ENCODE results near the gene MAP1A. TPM values are rescaled to one million over a fixed set of nuclear protein-coding genes. Genes with fewer than 3 reads are reported as not detected.
A peak's percentile ranks its signal among the peaks of the same experiment; 100 is the strongest.

MAP1A gene
- total and polyA plus RNA-seq, 2 experiments from 2014 or later = 0.81 to 2.0 TPM

DNA sequence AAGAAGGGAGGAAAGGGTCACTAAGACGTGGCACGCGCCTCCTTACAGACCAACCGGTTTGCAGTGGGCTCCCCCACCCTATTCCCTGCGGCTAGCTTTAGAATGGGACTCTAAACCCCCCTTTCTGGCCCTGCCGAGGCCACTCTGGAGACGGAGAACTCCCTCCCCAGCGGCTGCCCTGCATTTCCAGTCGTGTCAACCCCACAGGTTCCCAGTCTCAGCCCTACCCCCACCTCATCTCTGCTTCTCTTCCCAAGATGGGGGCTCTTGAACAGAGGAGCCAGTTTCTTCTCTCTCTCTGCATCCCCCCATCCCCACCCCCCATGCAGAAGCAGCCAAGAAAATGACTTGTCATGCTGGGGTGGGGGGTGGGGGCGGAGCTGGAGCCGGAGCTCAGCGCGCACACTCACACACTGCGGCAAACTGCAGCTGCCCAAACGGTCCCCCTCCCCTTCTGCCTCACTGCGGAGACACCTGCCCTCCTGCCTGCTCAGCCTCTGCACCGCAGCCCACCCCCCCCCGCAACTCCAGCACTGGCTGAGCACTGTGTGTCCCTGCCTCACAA lies 871 bp downstream of the MAP1A start:
- ATAC-seq = peak; percentile 59
- no peaks in the 10 kb centered on the region for H3K79me2 ChIP-seq (replicated peaks; ENCODE audit: insufficient read depth)
- H3K27me3 ChIP-seq (ENCODE audit: insufficient read depth) = peaks cover 53% of the 10 kb centered on the region
- Mint-ChIP-seq H3K4me3 (peak overlapping the region; percentile 91), H3K27me3 (ENCODE audit: insufficient read depth, low read depth, poor library complexity) (peaks cover 44% of the 10 kb centered on the region), H3K27ac (no peak overlapping the region), H3K4me1 (peaks cover 48% of the 10 kb centered on the region), H3K9me3 (peaks cover 3% of the 10 kb centered on the region; the same call in 2 of the 3 replicates), H3K36me3 (ENCODE audit: low read depth) (peaks cover 27% of the 10 kb centered on the region)
- DNase-seq (ENCODE audit: low spot score) = peak; percentile 65
- H3K36me3 ChIP-seq (ENCODE audit: insufficient read depth) = no peaks in the 10 kb centered on the region
- no peaks in the 10 kb centered on the region for H3K9me2 ChIP-seq (ENCODE audit: insufficient read depth)
- H3K4me1 ChIP-seq (ENCODE audit: insufficient read depth) = peaks cover 25% of the 10 kb centered on the region
- H2AFZ ChIP-seq = peak overlapping the region; percentile 96
- H3K27ac ChIP-seq (ENCODE audit: low read depth) = no peak overlapping the region
- H3K4me3 ChIP-seq = peak overlapping the region; percentile 85
- no peaks in the 10 kb centered on the region for H3F3A ChIP-seq (replicated peaks; ENCODE audit: low read depth)
- no peak for TF ChIP-seq POLR2AphosphoS5 (IDR thresholded peaks at IDR 0.05; ENCODE audit: low read depth)
- TF ChIP-seq, protein P1, sequence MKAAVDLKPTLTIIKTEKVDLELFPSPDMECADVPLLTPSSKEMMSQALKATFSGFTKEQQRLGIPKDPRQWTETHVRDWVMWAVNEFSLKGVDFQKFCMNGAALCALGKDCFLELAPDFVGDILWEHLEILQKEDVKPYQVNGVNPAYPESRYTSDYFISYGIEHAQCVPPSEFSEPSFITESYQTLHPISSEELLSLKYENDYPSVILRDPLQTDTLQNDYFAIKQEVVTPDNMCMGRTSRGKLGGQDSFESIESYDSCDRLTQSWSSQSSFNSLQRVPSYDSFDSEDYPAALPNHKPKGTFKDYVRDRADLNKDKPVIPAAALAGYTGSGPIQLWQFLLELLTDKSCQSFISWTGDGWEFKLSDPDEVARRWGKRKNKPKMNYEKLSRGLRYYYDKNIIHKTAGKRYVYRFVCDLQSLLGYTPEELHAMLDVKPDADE (IDR thresholded peaks at IDR 0.05) = no peak
- 0 out of 2 replicates have a peak, but pooled peaks have one; percentile 7 for TF ChIP-seq CREB1 (CRISPR knock-in tag; IDR thresholded peaks at IDR 0.05; ENCODE audit: low read depth)
- TF ChIP-seq, protein P2, sequence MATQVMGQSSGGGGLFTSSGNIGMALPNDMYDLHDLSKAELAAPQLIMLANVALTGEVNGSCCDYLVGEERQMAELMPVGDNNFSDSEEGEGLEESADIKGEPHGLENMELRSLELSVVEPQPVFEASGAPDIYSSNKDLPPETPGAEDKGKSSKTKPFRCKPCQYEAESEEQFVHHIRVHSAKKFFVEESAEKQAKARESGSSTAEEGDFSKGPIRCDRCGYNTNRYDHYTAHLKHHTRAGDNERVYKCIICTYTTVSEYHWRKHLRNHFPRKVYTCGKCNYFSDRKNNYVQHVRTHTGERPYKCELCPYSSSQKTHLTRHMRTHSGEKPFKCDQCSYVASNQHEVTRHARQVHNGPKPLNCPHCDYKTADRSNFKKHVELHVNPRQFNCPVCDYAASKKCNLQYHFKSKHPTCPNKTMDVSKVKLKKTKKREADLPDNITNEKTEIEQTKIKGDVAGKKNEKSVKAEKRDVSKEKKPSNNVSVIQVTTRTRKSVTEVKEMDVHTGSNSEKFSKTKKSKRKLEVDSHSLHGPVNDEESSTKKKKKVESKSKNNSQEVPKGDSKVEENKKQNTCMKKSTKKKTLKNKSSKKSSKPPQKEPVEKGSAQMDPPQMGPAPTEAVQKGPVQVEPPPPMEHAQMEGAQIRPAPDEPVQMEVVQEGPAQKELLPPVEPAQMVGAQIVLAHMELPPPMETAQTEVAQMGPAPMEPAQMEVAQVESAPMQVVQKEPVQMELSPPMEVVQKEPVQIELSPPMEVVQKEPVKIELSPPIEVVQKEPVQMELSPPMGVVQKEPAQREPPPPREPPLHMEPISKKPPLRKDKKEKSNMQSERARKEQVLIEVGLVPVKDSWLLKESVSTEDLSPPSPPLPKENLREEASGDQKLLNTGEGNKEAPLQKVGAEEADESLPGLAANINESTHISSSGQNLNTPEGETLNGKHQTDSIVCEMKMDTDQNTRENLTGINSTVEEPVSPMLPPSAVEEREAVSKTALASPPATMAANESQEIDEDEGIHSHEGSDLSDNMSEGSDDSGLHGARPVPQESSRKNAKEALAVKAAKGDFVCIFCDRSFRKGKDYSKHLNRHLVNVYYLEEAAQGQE (IDR thresholded peaks at IDR 0.05; ENCODE audit: unreplicated experiment) = no peak
- no peak for TF ChIP-seq JUNB (IDR thresholded peaks at IDR 0.05; ENCODE audit: unreplicated experiment)
- 0 out of 2 replicates have a peak, but pooled peaks cover 2% of the 10 kb centered on the region for H4K20me1 ChIP-seq (replicated peaks; ENCODE audit: insufficient read depth)
- peak overlapping the region; percentile 97 for H3K4me2 ChIP-seq

DNA sequence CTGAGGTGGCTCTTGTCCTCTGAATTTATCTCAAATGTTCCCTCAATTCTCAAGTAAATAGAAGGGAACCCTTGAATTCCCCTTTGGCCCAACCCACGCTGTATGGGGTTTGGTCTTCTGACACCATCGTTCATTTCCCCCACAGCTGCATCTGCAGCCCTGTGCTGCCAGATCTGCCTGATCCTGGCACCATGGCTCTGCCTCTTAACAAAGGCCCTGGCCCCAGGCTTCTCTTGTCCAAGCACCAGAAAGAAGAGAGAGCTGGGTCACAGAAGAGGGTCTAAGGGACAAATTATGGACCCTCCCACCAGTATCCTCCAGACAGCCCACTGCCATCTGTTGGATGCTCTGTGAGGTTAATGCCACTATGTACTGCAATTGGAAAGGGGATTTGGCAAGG lies 1.8 kb downstream of the MAP1A start:
- H3K4me1 Mint-ChIP-seq = peaks cover 44% of the 10 kb centered on the region
- H4K20me1 ChIP-seq (replicated peaks; ENCODE audit: insufficient read depth) = 0 out of 2 replicates have a peak, but pooled peaks cover 2% of the 10 kb centered on the region
- no peak overlapping the region for H3K27ac ChIP-seq (ENCODE audit: low read depth)
- no peak overlapping the region for H2AFZ ChIP-seq
- no peaks in the 10 kb centered on the region for H3K79me2 ChIP-seq (replicated peaks; ENCODE audit: insufficient read depth)
- H3K36me3 ChIP-seq (ENCODE audit: insufficient read depth) = no peaks in the 10 kb centered on the region
- H3K36me3 Mint-ChIP-seq (ENCODE audit: low read depth) = peaks cover 36% of the 10 kb centered on the region
- H3K4me2 ChIP-seq = peak overlapping the region; percentile 97
- H3K4me1 ChIP-seq (ENCODE audit: insufficient read depth) = peaks cover 25% of the 10 kb centered on the region
- H3K27me3 Mint-ChIP-seq (ENCODE audit: insufficient read depth, low read depth, poor library complexity) = peaks cover 47% of the 10 kb centered on the region
- DNase-seq (ENCODE audit: low spot score) = no peak
- no peaks in the 10 kb centered on the region for H3K9me2 ChIP-seq (ENCODE audit: insufficient read depth)
- H3K9me3 Mint-ChIP-seq = peaks cover 12% of the 10 kb centered on the region
- H3K4me3 Mint-ChIP-seq = peak overlapping the region; percentile 91
- no peak overlapping the region for H3K27ac Mint-ChIP-seq
- peaks cover 46% of the 10 kb centered on the region for H3K27me3 ChIP-seq (ENCODE audit: insufficient read depth)
- ATAC-seq = no peak
- peak overlapping the region; percentile 85; the same call in 1 of the 2 replicates for H3K4me3 ChIP-seq
- no peaks in the 10 kb centered on the region for H3F3A ChIP-seq (replicated peaks; ENCODE audit: low read depth)
- TF ChIP-seq EZH2 (IDR thresholded peaks at IDR 0.05; ENCODE audit: low read depth, unreplicated experiment) = no peak
- no peak for TF ChIP-seq CREB1 (CRISPR knock-in tag; IDR thresholded peaks at IDR 0.05; ENCODE audit: low read depth)
- TF ChIP-seq NANOG (IDR thresholded peaks at IDR 0.05; ENCODE audit: borderline replicate concordance) = no peak
- no peak for TF ChIP-seq ZNF331 (CRISPR knock-in tag; IDR thresholded peaks at IDR 0.05; ENCODE audit: low read depth)
- TF ChIP-seq EZH2phosphoT487 (IDR thresholded peaks at IDR 0.05; ENCODE audit: unreplicated experiment) = no peak
- TF ChIP-seq, protein P3, sequence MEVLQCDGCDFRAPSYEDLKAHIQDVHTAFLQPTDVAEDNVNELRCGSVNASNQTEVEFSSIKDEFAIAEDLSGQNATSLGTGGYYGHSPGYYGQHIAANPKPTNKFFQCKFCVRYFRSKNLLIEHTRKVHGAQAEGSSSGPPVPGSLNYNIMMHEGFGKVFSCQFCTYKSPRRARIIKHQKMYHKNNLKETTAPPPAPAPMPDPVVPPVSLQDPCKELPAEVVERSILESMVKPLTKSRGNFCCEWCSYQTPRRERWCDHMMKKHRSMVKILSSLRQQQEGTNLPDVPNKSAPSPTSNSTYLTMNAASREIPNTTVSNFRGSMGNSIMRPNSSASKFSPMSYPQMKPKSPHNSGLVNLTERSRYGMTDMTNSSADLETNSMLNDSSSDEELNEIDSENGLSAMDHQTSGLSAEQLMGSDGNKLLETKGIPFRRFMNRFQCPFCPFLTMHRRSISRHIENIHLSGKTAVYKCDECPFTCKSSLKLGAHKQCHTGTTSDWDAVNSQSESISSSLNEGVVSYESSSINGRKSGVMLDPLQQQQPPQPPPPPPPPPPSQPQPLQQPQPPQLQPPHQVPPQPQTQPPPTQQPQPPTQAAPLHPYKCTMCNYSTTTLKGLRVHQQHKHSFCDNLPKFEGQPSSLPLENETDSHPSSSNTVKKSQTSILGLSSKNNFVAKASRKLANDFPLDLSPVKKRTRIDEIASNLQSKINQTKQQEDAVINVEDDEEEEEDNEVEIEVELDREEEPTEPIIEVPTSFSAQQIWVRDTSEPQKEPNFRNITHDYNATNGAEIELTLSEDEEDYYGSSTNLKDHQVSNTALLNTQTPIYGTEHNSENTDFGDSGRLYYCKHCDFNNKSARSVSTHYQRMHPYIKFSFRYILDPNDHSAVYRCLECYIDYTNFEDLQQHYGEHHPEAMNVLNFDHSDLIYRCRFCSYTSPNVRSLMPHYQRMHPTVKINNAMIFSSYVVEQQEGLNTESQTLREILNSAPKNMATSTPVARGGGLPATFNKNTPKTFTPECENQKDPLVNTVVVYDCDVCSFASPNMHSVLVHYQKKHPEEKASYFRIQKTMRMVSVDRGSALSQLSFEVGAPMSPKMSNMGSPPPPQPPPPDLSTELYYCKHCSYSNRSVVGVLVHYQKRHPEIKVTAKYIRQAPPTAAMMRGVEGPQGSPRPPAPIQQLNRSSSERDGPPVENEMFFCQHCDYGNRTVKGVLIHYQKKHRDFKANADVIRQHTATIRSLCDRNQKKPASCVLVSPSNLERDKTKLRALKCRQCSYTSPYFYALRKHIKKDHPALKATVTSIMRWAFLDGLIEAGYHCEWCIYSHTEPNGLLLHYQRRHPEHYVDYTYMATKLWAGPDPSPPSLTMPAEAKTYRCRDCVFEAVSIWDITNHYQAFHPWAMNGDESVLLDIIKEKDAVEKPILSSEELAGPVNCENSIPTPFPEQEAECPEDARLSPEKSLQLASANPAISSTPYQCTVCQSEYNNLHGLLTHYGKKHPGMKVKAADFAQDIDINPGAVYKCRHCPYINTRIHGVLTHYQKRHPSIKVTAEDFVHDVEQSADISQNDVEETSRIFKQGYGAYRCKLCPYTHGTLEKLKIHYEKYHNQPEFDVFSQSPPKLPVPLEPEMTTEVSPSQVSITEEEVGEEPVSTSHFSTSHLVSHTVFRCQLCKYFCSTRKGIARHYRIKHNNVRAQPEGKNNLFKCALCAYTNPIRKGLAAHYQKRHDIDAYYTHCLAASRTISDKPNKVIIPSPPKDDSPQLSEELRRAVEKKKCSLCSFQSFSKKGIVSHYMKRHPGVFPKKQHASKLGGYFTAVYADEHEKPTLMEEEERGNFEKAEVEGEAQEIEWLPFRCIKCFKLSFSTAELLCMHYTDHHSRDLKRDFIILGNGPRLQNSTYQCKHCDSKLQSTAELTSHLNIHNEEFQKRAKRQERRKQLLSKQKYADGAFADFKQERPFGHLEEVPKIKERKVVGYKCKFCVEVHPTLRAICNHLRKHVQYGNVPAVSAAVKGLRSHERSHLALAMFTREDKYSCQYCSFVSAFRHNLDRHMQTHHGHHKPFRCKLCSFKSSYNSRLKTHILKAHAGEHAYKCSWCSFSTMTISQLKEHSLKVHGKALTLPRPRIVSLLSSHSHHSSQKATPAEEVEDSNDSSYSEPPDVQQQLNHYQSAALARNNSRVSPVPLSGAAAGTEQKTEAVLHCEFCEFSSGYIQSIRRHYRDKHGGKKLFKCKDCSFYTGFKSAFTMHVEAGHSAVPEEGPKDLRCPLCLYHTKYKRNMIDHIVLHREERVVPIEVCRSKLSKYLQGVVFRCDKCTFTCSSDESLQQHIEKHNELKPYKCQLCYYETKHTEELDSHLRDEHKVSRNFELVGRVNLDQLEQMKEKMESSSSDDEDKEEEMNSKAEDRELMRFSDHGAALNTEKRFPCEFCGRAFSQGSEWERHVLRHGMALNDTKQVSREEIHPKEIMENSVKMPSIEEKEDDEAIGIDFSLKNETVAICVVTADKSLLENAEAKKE (CRISPR knock-in tag; IDR thresholded peaks at IDR 0.05) = no peak
- no peak for TF ChIP-seq ZNF114 (CRISPR knock-in tag; IDR thresholded peaks at IDR 0.05)
